GM19455 (cell line): ENCODE data around the gene TTLL10.
"Not testable (repeated sequence)": the region's sequence is repeated elsewhere in the genome, so short reads cannot be mapped to it uniquely, and the experiment has no call there.

ENCODE experiments used
- ATAC-seq: cut with Tn5 transposase; IDR thresholded peaks from one replicate; pipeline ENCODE4 v1.9.1; 2021; ENCODE audit not compliant: unreplicated experiment

TTLL10 gene

GRCh38 chr1:1140673-1141072, 33.0 kb upstream of the TTLL10 start:
- no peak for ATAC-seq

GRCh38 chr1:1141244-1141910, 32.3 kb upstream of the TTLL10 start:
- ATAC-seq: no peak

GRCh38 chr1:1141911-1142250, 31.8 kb upstream of the TTLL10 start:
- ATAC-seq: no peak

- ATAC-seq: not testable (repeated sequence)
Measured at GRCh38 chr1:1142352-1142751, 31.3 kb upstream of the TTLL10 start.

GRCh38 chr1:1142844-1143243, 30.8 kb upstream of the TTLL10 start:
- ATAC-seq: no peak

- no peak for ATAC-seq
Measured at GRCh38 chr1:1143636-1144035, 30.0 kb upstream of the TTLL10 start.

- ATAC-seq: no peak
Measured at GRCh38 chr1:1144122-1144842, 29.4 kb upstream of the TTLL10 start.

GRCh38 chr1:1144843-1145546, 28.7 kb upstream of the TTLL10 start:
- ATAC-seq: no peak

- ATAC-seq: no peak
Measured at GRCh38 chr1:1145547-1145914, 28.1 kb upstream of the TTLL10 start.

GRCh38 chr1:1146026-1146425, 27.7 kb upstream of the TTLL10 start:
- ATAC-seq: no peak

GRCh38 chr1:1146596-1146995, 27.1 kb upstream of the TTLL10 start:
- ATAC-seq: no peak

GRCh38 chr1:1148061-1148460, 25.6 kb upstream of the TTLL10 start:
- ATAC-seq: no peak

GRCh38 chr1:1148569-1148968, 25.1 kb upstream of the TTLL10 start:
- ATAC-seq: no peak

GRCh38 chr1:1149416-1149815, 24.3 kb upstream of the TTLL10 start:
- ATAC-seq: no peak

- no peak for ATAC-seq
Measured at GRCh38 chr1:1150100-1150499, 23.6 kb upstream of the TTLL10 start.

- no peak for ATAC-seq
Measured at GRCh38 chr1:1151306-1151705, 22.4 kb upstream of the TTLL10 start.

- ATAC-seq: not testable (repeated sequence)
Measured at GRCh38 chr1:1152431-1152830, 21.2 kb upstream of the TTLL10 start.

- ATAC-seq: not testable (repeated sequence)
Measured at GRCh38 chr1:1153215-1153614, 20.5 kb upstream of the TTLL10 start.

GRCh38 chr1:1153874-1154273, 19.8 kb upstream of the TTLL10 start:
- ATAC-seq: no peak

GRCh38 chr1:1155258-1155657, 18.4 kb upstream of the TTLL10 start:
- ATAC-seq: no peak

GRCh38 chr1:1156140-1157032, 17.3 kb upstream of the TTLL10 start:
- ATAC-seq: no peak
